Muscle layer of colon (tissue), 2 donors: Measurements from ENCODE around the gene PKNOX1.
"Not testable (repeated sequence)": the region's sequence is repeated elsewhere in the genome, so short reads cannot be mapped to it uniquely, and the experiment has no call there.

Experiments used
- H3K27ac ChIP-seq: one replicate; pipeline ENCODE4 v1.7.0; 2013; ENCODE audit warnings: low read depth, mild to moderate bottlenecking, low read length, moderate library complexity
- H3K27me3 ChIP-seq, 2 donors: one replicate each; pipeline ENCODE4 v1.7.0; 2013; ENCODE audit warnings: low read length in 2 of 2, mild to moderate bottlenecking in 2 of 2; ENCODE audit not compliant: insufficient read depth in 2 of 2, control insufficient read depth in 1 of 2
- H3K36me3 ChIP-seq: one replicate; pipeline ENCODE4 v1.7.0; 2013; ENCODE audit warnings: mild to moderate bottlenecking, low read length; ENCODE audit not compliant: insufficient read depth
- H3K4me1 ChIP-seq: one replicate; pipeline ENCODE4 v1.7.0; 2013; ENCODE audit warnings: mild to moderate bottlenecking, low read length; ENCODE audit not compliant: insufficient read depth
- H3K4me3 ChIP-seq, 2 donors: one replicate each; pipeline ENCODE4 v1.7.0; 2013; ENCODE audit warnings: low read length in 2 of 2, low read depth in 1 of 2, mild to moderate bottlenecking in 1 of 2, moderate library complexity in 1 of 2
- H3K9ac ChIP-seq: one replicate; pipeline ENCODE4 v1.7.0; 2013; ENCODE audit warnings: low read length
- H3K9me3 ChIP-seq: one replicate; pipeline ENCODE4 v1.7.0; 2013; ENCODE audit warnings: mild to moderate bottlenecking, low read length
- donor health status: abdominal sarcoma.
- donor health status: Adenocarcinoma of cecum.

Gene PKNOX1

DNA sequence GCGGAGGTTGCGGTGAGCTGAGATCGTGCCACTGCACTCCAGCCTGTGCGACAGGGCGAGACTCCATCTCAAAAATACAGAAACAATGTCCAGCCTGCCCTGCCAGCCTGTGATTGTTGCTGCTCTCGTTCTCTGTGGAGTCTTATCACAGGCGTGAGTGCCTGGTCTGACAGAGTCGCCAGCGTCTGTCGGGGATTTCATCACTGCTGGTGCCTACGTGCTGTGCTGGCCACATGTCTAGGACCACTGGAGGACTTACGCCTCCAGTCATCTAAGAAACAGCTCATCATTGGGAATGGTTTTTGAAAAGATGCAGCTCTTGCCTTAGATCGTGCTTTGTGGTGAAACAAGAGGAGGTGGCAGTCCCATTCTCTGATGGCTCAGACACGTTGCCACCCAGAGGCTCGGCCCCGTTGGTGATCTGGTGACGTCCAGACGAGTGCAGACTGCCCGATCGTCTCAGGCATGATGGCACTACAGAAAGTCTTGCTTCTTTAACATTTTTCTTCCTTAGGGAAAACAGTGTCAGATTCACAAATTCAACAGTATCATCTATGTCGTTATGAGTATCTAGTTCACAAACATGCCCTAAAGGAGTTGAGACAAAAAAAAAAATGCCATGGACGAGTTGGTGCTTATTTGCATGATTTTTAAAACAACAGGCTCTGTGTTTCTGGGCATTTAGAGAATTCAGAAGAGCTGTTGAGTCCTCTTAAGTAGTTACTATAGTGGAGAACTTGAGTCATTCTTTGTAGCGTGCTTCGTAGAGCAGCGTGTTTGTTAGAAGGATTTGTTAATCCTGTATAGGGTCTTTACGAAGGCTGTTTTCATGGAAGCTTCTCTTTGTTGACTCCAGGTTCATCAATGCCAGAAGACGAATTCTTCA is 53.7 kb downstream of the PKNOX1 start:
- Histone ChIP-seq H3K27me3 (no peaks in the 10 kb centered on the region), H3K27ac (no peak overlapping the region), H3K4me3 (no peak overlapping the region), H3K4me1 (no peaks in the 10 kb centered on the region), H3K9ac (no peak overlapping the region), H3K36me3 (peaks cover 51% of the 10 kb centered on the region), H3K9me3 (no peaks in the 10 kb centered on the region)

DNA sequence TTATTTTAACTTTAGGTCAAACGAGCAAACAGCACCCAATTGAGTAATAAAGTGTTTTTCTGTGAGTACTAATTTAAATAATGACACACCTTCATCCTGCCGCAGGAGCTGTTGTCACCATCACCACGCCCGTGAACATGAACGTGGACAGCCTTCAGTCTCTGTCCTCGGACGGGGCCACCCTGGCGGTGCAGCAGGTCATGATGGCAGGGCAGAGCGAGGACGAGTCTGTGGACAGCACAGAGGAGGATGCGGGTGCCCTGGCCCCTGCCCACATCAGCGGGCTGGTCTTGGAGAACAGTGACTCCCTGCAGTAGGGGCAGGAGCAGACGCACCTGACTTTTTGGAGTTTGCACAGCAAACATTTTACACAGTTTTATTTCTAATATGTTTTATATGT is 55.4 kb downstream of the PKNOX1 start:
- H3K27me3 ChIP-seq, result no peaks in the 10 kb centered on the region
- H3K9ac ChIP-seq, result no peak overlapping the region
- no peaks in the 10 kb centered on the region for H3K9me3 ChIP-seq
- no peak overlapping the region for H3K27ac ChIP-seq
- no peaks in the 10 kb centered on the region for H3K4me1 ChIP-seq
- peaks cover 42% of the 10 kb centered on the region for H3K36me3 ChIP-seq
- no peak overlapping the region for H3K4me3 ChIP-seq

DNA sequence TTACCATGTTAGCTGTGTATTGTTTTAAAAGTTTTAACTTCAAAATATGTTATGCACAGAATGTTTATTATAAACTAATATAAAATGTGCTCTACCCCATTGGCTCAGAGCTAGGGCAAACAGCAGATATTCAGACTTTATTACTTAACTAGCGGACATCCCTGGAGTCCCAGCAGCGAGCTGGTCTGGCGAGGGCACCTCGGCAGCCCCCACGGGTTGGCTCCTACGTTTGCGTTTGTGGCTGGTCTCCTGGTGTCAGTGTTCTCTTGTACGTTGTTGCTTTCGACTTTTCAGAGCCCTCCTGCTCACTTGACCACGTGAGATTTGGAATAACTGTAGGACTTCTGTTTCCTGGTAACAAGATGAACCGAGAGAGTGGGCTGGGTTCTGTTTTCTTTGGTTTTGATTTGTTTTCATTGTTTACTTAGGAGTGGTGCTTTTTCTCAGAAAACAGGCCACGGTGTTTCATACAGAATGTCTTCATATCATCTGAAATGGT is 56.8 kb downstream of the PKNOX1 start:
- Histone ChIP-seq H3K9me3 (no peaks in the 10 kb centered on the region), H3K4me3 (no peak overlapping the region), H3K27ac (no peak overlapping the region), H3K36me3 (peaks cover 35% of the 10 kb centered on the region), H3K4me1 (no peaks in the 10 kb centered on the region), H3K9ac (no peak overlapping the region), H3K27me3 (no peaks in the 10 kb centered on the region)

DNA sequence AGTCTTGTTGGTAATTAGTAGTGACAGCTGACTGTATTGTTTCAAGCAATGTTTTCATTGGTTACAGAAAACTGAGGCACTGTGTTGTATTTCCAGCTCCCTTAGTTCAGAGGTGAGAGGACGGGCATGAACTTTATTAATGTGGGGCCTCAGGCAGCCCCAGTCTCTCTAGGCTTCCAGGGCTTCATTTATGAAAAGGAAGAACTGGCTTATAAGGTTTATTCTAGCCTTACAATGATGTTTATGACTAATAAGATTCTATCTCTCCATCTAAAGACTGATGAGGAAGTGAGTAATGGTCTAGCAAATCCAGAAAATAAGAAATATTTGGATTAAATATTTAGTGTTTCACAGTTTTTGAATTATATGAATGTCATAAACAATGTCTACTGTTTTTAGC is 59.7 kb downstream of the PKNOX1 start:
- Histone ChIP-seq H3K36me3 (peaks cover 28% of the 10 kb centered on the region), H3K4me1 (no peaks in the 10 kb centered on the region), H3K9me3 (no peaks in the 10 kb centered on the region), H3K9ac (no peak overlapping the region), H3K4me3 (no peak overlapping the region), H3K27me3 (no peaks in the 10 kb centered on the region), H3K27ac (no peak overlapping the region)

DNA sequence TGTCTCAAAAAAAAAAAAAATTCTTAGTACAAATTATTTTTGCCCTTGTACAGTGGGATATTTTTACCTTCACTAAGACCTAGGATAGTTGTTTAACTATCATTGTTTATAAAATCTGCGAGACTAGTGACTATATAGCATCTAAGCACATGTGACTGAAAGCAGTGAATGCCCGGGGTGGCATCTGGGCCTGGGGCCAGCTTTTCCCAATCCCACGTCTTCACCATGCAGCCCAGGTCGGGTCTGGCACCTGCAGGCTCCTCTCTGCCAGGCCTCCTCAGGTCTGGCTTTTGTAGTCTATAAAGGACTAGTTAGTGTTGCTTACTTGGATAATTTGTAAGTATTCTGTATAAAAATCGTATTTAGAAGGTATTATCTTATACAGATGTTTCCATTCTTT is 60.5 kb downstream of the PKNOX1 start:
- Histone ChIP-seq H3K27me3 (no peaks in the 10 kb centered on the region), H3K4me1 (no peaks in the 10 kb centered on the region), H3K4me3 (no peak overlapping the region), H3K27ac (no peak overlapping the region), H3K9me3 (no peaks in the 10 kb centered on the region), H3K9ac (no peak overlapping the region), H3K36me3 (peaks cover 25% of the 10 kb centered on the region)

DNA sequence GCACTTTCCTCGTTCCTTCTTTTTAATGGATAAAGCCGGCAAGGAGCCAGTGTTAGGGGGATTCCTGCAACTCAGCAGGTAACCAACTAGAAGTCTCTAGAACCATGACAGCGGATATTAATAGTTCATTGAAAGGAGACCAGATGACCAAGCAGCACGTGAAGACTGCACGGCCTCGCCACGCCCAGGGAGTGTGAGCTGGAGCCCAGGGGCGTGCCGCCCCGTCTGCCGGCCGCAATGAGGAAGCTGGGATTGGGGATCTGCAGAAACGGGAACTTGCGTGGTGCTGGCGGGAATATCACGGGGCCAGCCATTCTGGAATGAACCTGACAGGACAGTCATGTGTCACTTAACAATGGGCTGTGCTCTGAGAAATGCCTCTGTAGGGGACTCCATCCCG is 62.5 kb downstream of the PKNOX1 start:
- not testable (repeated sequence) for H3K27ac ChIP-seq

DNA sequence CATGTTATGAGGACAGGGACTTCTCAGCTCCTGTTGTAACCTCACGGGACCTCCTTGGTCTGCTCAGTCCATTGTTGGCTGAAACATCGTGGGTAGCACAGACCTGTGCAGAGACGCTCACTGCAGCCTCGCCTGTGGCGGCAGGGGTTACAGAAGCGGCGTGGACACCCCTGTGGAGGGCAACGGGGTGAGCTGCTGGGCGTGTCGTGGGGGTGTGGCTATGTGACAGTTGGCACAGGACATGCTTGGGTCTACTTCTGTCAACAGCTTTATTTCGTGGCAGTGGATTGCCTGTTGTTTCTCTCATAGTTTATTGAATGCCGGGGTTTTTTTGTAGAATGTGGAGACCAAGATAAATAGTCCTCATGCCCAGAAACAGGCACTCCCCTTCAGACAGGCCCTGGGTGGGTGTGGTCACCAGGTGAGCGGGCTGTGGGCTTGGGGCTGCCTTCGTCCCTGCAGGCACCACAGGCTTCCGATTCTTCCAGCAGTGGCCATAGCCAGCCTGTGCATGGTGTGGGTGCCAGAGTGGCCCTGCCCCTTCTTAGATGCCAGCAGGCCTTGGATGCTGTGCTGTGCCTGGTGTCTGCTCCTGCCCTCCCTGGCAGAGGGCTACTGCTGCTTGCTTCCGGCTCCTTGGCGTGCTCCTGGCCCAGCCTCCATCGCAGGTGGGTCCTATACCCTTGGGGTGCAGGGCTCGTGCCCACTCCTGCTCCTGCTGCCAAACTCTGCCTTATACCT is 63.7 kb downstream of the PKNOX1 start:
- not testable (repeated sequence) for H3K27ac ChIP-seq, H3K9ac ChIP-seq, H3K4me3 ChIP-seq, H3K27me3 ChIP-seq, H3K4me1 ChIP-seq, H3K9me3 ChIP-seq, H3K36me3 ChIP-seq

More for the DNA sequence above, 62.5 kb downstream of the PKNOX1 start:
- not testable (repeated sequence) for H3K27me3 ChIP-seq, H3K9me3 ChIP-seq, H3K36me3 ChIP-seq, H3K4me3 ChIP-seq, H3K9ac ChIP-seq, H3K4me1 ChIP-seq

DNA sequence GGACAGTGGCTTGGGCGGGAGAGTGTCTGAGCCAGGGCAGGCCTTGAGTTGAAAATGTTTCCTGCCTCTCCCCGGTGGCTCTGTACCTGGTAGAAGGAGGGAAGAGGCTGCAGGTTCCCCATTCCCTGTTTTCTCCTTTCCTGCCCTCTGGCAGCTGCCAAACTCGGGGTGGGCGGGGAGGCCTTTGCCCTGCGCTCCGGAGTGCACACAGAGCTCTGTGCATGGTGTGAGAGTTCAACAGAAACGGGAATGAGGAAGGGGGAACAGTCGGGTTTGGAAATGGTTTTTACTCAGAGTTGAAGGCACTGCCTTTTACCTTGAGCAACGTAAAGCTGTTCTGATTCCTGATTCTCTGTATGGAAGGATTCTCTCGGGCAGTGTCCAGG is 64.3 kb downstream of the PKNOX1 start:
- not testable (repeated sequence) for H3K4me3 ChIP-seq, H3K27ac ChIP-seq, H3K4me1 ChIP-seq, H3K9ac ChIP-seq, H3K9me3 ChIP-seq, H3K27me3 ChIP-seq, H3K36me3 ChIP-seq

DNA sequence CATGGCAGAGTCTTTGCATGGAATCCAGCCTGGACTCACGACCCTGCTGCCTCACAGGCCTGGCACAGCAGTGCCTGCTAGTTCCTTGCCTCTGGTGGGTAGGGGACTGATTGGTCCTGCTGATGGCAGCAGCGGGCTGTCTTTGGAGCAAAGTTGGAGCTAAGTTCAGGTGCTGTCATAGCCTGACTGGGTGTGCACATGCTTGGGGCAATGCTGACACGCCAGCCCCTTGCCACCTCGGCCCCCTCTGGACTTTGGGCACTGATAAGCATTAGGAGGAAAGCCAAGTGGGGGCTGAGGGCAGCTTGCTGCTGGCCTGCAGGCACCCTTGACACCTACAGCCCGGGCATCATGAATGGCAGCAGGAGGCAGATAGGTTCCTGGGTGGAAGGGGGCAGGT is 67.8 kb downstream of the PKNOX1 start:
- H3K27ac ChIP-seq, H3K9ac ChIP-seq, H3K27me3 ChIP-seq, H3K4me3 ChIP-seq, H3K36me3 ChIP-seq, H3K4me1 ChIP-seq, H3K9me3 ChIP-seq: not testable (repeated sequence)

DNA sequence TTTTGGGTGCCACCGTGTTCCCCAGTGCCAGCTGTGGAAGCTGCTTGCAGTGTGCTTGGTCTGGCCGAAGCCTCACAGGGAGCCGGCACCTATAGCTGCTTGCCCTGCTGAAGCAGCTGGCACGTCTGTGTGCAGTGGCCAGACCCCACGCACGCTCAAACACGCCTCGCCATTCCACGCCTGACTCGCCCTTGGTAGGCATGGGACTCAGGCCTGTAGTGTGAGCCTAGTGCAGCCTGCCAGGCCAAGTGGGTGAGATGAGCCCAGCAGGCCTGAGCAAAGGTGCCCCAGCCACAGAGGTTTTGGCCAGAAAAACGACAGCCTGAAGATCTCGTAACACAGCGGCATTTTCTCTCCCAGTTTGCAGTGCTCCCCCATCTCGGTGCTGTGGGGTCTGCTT is 68.9 kb downstream of the PKNOX1 start:
- not testable (repeated sequence) for H3K4me1 ChIP-seq, H3K36me3 ChIP-seq, H3K9ac ChIP-seq, H3K9me3 ChIP-seq, H3K27ac ChIP-seq, H3K27me3 ChIP-seq, H3K4me3 ChIP-seq

DNA sequence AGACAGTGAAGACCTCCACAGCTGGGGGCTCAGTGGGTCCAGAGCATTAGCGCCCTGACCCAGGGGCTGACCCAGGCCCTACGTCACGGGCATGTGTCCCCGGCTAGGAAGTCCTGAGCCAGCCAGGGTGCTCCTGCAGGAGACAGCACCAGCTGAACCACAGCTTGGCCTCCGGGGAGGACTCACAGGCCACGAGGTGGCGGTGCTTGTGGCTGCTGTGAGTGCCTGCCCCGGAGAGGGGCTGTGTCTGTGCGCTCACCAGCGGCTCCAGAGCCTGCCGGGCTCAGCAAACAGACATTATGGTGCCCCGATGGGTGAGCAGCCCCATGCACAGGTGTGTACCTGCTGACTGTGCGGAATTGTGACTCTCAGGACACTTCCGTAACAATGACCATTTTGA is 70.2 kb downstream of the PKNOX1 start:
- H3K36me3 ChIP-seq, H3K9me3 ChIP-seq, H3K27ac ChIP-seq, H3K4me3 ChIP-seq, H3K27me3 ChIP-seq, H3K4me1 ChIP-seq, H3K9ac ChIP-seq: not testable (repeated sequence)
